Ovary (tissue), 9 donors: Measurements from ENCODE around the gene PSMB10. TPM values are rescaled to one million over a fixed set of nuclear protein-coding genes. Genes with fewer than 3 reads are reported as not detected.

Experiments
- DNase-seq, 5 donors: peaks; one replicate each; pipeline ENCODE4 v3.0.0-alpha.2; 2019 to 2020
- H3K27ac ChIP-seq, 2 donors: fragments of 200-600 bp; one replicate each; pipeline versions ENCODE4 v1.5.1 to v1.8.0; 2019 to 2022
- H3K27me3 ChIP-seq: fragments of 200-600 bp; one replicate; pipeline ENCODE4 v1.8.0; 2022
- H3K36me3 ChIP-seq: fragments of 200-600 bp; sonication (generic); one replicate; pipeline ENCODE4 v1.5.1; 2019
- H3K4me1 ChIP-seq: one replicate; pipeline ENCODE4 v1.8.1; 2013; ENCODE audit warnings: mild to moderate bottlenecking, moderate library complexity; ENCODE audit not compliant: insufficient read depth
- H3K4me3 ChIP-seq: fragments of 200-600 bp; sonication (generic); one replicate; pipeline ENCODE4 v1.5.1; 2017
- H3K9me3 ChIP-seq, 2 donors: fragments of 200-600 bp in 1 of 2; sonication (generic) in 1 of 2; one replicate each; pipeline versions ENCODE4 v1.5.1 to v1.8.1; 2013 to 2019; ENCODE audit warnings: mild to moderate bottlenecking in 1 of 2, moderate library complexity in 1 of 2
- EP300 ChIP-seq: sonication (generic); formaldehyde crosslinking; IDR thresholded peaks from one replicate; pipeline ENCODE4 v1.6.1; 2017; ENCODE audit warnings: antibody characterized with exemption
- POLR2A ChIP-seq: fragments of 450-650 bp; IDR thresholded peaks from one replicate; pipeline ENCODE4 v1.6.1; 2017; ENCODE audit warnings: antibody characterized with exemption, mild to moderate bottlenecking, moderate library complexity
- WGBS, 3 donors: extraction: QIAGEN DNeasy Blood & Tissue Kit in 1 of 3; methylation state at CpG; one replicate each; pipeline versions ENCODE4 v1.1.5 to v1.1.7; 2013 to 2017; 5-methylcytosine and 5-hydroxymethylcytosine counted together
- intact Hi-C, 4 donors: fragments of 100-400 bp; cut with DNase I; formaldehyde crosslinking; loops; one replicate each; pipeline versions ENCODE4 v1.11.0 to v1.15.1; 2022 to 2023
- polyA plus RNA-seq, 2 donors: library from polyadenylated mRNA; stranded (reverse); fragments of 200-250 nt in 1 of 2; fragments of 350-450 nt in 1 of 2; fragmentation: Illumina TruSeq in 1 of 2; extraction: RNeasy Lipid Tissue Mini Kit (QIAGEN cat#74804) in 1 of 2; gene quantifications; one replicate each; pipeline ENCODE4 v1.2.3, GENCODE V29; 2013 to 2014
- total RNA-seq, 7 donors: library from RNA; depleted of rRNA in 2 of 7; stranded (reverse); fragments of >200 nt in 2 of 7; fragmentation: NEBNext Ultra II Directional in 3 of 7; extraction: Animal tissue kit (Norgen Biotek cat#: 25700) in 3 of 7; gene quantifications; one replicate each; pipeline versions ENCODE4 v1.1.0 to v1.2.4, GENCODE V29; 2016 to 2023
- TF ChIP-seq, protein P1 (sequence below), 3 donors: fragments of 450-650 bp in 2 of 3; fragments of 200-600 bp in 1 of 3; IDR thresholded peaks; one replicate each; pipeline versions ENCODE4 v1.5.1 to v1.8.0; 2016 to 2022; ENCODE audit warnings: antibody characterized with exemption in 3 of 3, mild to moderate bottlenecking in 1 of 3
- donor health status: DM: no; HTN: no; CAD: no; lungs with moderate emphysema.
- donor health status: DM: no; HTN: no; CAD: no.
- donor health status: Bipolar disorder and iron deficiency.
- donor health status: DM: yes; HTN: yes; CAD: no.
- donor health status: DM: no; HTN: no; CAD: no.
- donor health status: DM: yes; HTN: yes; CAD: no.

The PSMB10 gene
- total and polyA plus RNA-seq, 9 donors: 5.8 to 64.4 (median 50.8) TPM

DNA sequence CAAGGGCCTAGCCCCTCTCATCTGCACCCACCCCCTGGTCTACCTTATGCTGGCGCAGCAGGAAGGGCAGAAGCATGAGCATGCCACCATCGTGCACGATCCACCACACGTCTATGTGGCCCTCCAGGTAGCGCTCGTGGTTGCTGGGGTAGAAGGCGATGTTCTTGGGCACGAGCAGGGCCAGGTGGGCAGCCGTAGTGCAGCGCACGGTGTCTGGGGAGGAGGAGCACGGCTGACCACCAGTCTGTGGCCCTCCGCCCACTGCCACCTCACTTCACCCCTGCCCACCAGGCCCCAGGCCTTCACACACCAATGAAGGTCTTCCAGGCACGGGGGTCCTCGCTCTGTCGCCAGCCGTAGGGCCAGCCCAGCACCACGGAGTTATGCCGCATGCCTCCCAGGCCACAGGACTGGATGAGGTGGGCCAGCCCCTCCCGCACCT is 9.5 kb upstream of the PSMB10 start:
- WGBS, 3 donors: 87 to 94% (median 90%) methylated on average over 19 to 20 of the region's 20 CpGs
- no peaks in the 10 kb centered on the region for H3K36me3 ChIP-seq
- no peaks in the 10 kb centered on the region for H3K27me3 ChIP-seq
- DNase-seq: no peak
- no peak overlapping the region for H3K4me3 ChIP-seq
- H3K4me1 ChIP-seq: peaks cover 18% of the 10 kb centered on the region
- intact Hi-C loops: no loop called here
- H3K9me3 ChIP-seq: no peaks in the 10 kb centered on the region
- H3K27ac ChIP-seq: no peak overlapping the region
- TF ChIP-seq, protein P1, sequence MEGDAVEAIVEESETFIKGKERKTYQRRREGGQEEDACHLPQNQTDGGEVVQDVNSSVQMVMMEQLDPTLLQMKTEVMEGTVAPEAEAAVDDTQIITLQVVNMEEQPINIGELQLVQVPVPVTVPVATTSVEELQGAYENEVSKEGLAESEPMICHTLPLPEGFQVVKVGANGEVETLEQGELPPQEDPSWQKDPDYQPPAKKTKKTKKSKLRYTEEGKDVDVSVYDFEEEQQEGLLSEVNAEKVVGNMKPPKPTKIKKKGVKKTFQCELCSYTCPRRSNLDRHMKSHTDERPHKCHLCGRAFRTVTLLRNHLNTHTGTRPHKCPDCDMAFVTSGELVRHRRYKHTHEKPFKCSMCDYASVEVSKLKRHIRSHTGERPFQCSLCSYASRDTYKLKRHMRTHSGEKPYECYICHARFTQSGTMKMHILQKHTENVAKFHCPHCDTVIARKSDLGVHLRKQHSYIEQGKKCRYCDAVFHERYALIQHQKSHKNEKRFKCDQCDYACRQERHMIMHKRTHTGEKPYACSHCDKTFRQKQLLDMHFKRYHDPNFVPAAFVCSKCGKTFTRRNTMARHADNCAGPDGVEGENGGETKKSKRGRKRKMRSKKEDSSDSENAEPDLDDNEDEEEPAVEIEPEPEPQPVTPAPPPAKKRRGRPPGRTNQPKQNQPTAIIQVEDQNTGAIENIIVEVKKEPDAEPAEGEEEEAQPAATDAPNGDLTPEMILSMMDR (IDR thresholded peaks at IDR 0.05): no peak
- TF ChIP-seq POLR2A: no peak
- no peak for TF ChIP-seq EP300

DNA sequence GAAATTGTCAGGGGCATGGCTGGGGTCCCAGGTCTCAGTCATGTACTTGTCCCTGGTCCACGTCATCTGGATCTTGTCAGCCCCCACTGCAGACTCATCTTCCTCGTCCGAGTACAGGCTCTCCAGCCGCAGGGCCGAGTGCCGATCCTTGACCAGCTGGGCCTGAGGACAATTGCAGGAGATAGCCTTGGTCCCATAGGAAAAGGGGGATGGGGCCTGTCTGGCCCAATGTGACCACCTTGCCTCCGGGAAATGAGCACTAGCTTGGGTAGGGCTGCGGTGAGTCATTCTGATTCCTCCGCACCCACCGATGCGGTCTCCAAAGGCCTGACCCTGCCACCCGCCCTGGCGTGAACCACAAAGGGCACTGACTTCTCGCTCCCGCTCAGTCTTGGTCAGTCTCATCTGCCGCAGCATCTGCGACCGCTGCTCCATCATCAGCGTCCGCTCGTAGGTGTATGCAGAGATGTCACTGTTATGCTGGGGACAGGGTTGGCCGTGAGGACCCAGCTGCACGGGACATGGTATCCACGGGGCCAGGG is 8.8 kb upstream of the PSMB10 start:
- Histone ChIP-seq H3K27ac (no peak overlapping the region), H3K36me3 (no peaks in the 10 kb centered on the region)

GRCh38 chr16:67944690-67945391 is 8.2 kb upstream of the PSMB10 start:
- Histone ChIP-seq H3K27me3 (no peaks in the 10 kb centered on the region), H3K36me3 (no peaks in the 10 kb centered on the region), H3K9me3 (no peaks in the 10 kb centered on the region), H3K27ac (peak overlapping the region; percentile 34 to 63), H3K4me3 (no peak overlapping the region), H3K4me1 (peaks cover 21% of the 10 kb centered on the region)
- TF ChIP-seq, protein P1 (IDR thresholded peaks at IDR 0.05): no peak
- TF ChIP-seq EP300 (no peak), POLR2A (no peak)
- WGBS, 3 donors: 87 to 88% (median 87%) methylated on average over 24 of the region's 24 CpGs
- peak in 2 of 5 donors; percentile 30 to 45 for DNase-seq
- intact Hi-C loops: no loop called here

More for the DNA sequence above, 8.8 kb upstream of the PSMB10 start:
- intact Hi-C loops: no loop called here
- Histone ChIP-seq H3K4me3 (no peak overlapping the region), H3K4me1 (peaks cover 18% of the 10 kb centered on the region), H3K27me3 (no peaks in the 10 kb centered on the region), H3K9me3 (no peaks in the 10 kb centered on the region)
- WGBS, 3 donors: 84 to 88% (median 85%) methylated on average over 24 of the region's 24 CpGs
- no peak for DNase-seq
- no peak for TF ChIP-seq EP300
- TF ChIP-seq, protein P1 (IDR thresholded peaks at IDR 0.05): no peak
- TF ChIP-seq POLR2A: no peak

- TF ChIP-seq POLR2A (no peak), EP300 (no peak)
- TF ChIP-seq, protein P1 (IDR thresholded peaks at IDR 0.05): no peak
Measured at GRCh38 chr16:67943619-67944504, 7.2 kb upstream of the PSMB10 start, which contains the start of gene LCAT. Gene LCAT (minus strand): TSS chr16:67944120. CDS start chr16:67944101, 19 bp downstream.

More at GRCh38 chr16:67943619-67944504, 7.2 kb upstream of the PSMB10 start, which contains the start of gene LCAT:
- H3K9me3 ChIP-seq: no peaks in the 10 kb centered on the region
- peak within 1 kb of the TSS; percentile 34 to 63 for H3K27ac ChIP-seq
- 26 to 28% (median 27%) methylated on average over 19 to 23 of the region's 23 CpGs for WGBS, 3 donors
- peak; percentile 65 to 79 (median 75) for DNase-seq
- intact Hi-C loops: no loop called here
- H3K36me3 ChIP-seq: no peaks in the 10 kb centered on the region
- peaks cover 21% of the 10 kb centered on the region for H3K4me1 ChIP-seq
- H3K4me3 ChIP-seq: no peak within 1 kb of the TSS
- H3K27me3 ChIP-seq: no peaks in the 10 kb centered on the region
